ENCODE measurements around the gene PGAP2. TPM values are rescaled to one million over a fixed set of nuclear protein-coding genes. Genes with fewer than 3 reads are reported as not detected.
A peak's percentile ranks its signal among the peaks of the same experiment; 100 is the strongest.

PGAP2 gene
- total and polyA plus RNA-seq, 2 of the 13 experiments (the other 11 are each of a cell fraction or from before 2014, with no cell fraction given), result 21.5 to 47.8 TPM

GRCh38 chr11:3855808-3856491 lies 47.6 kb downstream of the PGAP2 start (continued):
- TF ChIP-seq ZBED4 (CRISPR knock-in tag; IDR thresholded peaks at IDR 0.05; ENCODE audit: borderline replicate concordance), result no peak
- TF ChIP-seq ZNF639 (CRISPR knock-in tag; conservative IDR thresholded peaks at IDR 0.05), result no peak
- TF ChIP-seq HINFP (CRISPR knock-in tag; IDR thresholded peaks at IDR 0.05; ENCODE audit: low read depth), result 0 out of 2 replicates have a peak, but pooled peaks have one; percentile 49
- peak; percentile 62 for TF ChIP-seq UBTF (CRISPR knock-in tag; IDR thresholded peaks at IDR 0.05)
- peak; percentile 27; the same call in 1 of the 2 replicates for TF ChIP-seq ELF1 (CRISPR knock-in tag; IDR thresholded peaks at IDR 0.05)
- no peak for TF ChIP-seq ZNF670 (CRISPR knock-in tag; IDR thresholded peaks at IDR 0.05; ENCODE audit: borderline replicate concordance)
- TF ChIP-seq ZBTB46 (CRISPR knock-in tag; IDR thresholded peaks at IDR 0.05; ENCODE audit: borderline replicate concordance), result no peak
- peak; percentile 42; the same call in 1 of the 2 replicates for TF ChIP-seq NR2C2 (CRISPR knock-in tag; IDR thresholded peaks at IDR 0.05; ENCODE audit: borderline replicate concordance)
- no peak; the same call in 1 of the 2 replicates for TF ChIP-seq SALL2 (CRISPR knock-in tag; IDR thresholded peaks at IDR 0.05)
- TF ChIP-seq ZNF839 (CRISPR knock-in tag; IDR thresholded peaks at IDR 0.05; ENCODE audit: borderline replicate concordance), result 0 out of 2 replicates have a peak, but pooled peaks have one; percentile 20
- 0 out of 2 replicates have a peak, but pooled peaks have one; percentile 22 for TF ChIP-seq SP4 (CRISPR knock-in tag; IDR thresholded peaks at IDR 0.05)
- peak; percentile 39 for TF ChIP-seq ZNF792 (CRISPR knock-in tag; IDR thresholded peaks at IDR 0.05)
- TF ChIP-seq MEIS2 (CRISPR knock-in tag; IDR thresholded peaks at IDR 0.05), result 0 out of 2 replicates have a peak, but pooled peaks have one; percentile 39
- no peak for TF ChIP-seq MAFG (CRISPR knock-in tag; IDR thresholded peaks at IDR 0.05)
- TF ChIP-seq YEATS4 (CRISPR knock-in tag; IDR thresholded peaks at IDR 0.05; ENCODE audit: borderline replicate concordance), result peak; percentile 46
- TF ChIP-seq ZNF556 (CRISPR knock-in tag; IDR thresholded peaks at IDR 0.05; ENCODE audit: borderline replicate concordance), result 0 out of 2 replicates have a peak, but pooled peaks have one; percentile 44
- peak; percentile 30; the same call in 1 of the 2 replicates for TF ChIP-seq ZFY (CRISPR knock-in tag; IDR thresholded peaks at IDR 0.05)
- 0 out of 2 replicates have a peak, but pooled peaks have one; percentile 65 for TF ChIP-seq CHCHD3 (CRISPR knock-in tag; IDR thresholded peaks at IDR 0.05)

Data from HepG2 (cell line).